ENCODE data around the gene SLC24A3. TPM values are rescaled to one million over a fixed set of nuclear protein-coding genes. Genes with fewer than 3 reads are reported as not detected.
A peak's percentile ranks its signal among the peaks of the same experiment; 100 is the strongest.

SLC24A3 gene
- total and polyA plus RNA-seq, 2 of the 13 experiments (the other 11 are each of a cell fraction or from before 2014, with no cell fraction given), result not detected

- TF ChIP-seq TP53 (CRISPR knock-in tag; conservative IDR thresholded peaks at IDR 0.05), result no peak
- TF ChIP-seq, protein P1, sequence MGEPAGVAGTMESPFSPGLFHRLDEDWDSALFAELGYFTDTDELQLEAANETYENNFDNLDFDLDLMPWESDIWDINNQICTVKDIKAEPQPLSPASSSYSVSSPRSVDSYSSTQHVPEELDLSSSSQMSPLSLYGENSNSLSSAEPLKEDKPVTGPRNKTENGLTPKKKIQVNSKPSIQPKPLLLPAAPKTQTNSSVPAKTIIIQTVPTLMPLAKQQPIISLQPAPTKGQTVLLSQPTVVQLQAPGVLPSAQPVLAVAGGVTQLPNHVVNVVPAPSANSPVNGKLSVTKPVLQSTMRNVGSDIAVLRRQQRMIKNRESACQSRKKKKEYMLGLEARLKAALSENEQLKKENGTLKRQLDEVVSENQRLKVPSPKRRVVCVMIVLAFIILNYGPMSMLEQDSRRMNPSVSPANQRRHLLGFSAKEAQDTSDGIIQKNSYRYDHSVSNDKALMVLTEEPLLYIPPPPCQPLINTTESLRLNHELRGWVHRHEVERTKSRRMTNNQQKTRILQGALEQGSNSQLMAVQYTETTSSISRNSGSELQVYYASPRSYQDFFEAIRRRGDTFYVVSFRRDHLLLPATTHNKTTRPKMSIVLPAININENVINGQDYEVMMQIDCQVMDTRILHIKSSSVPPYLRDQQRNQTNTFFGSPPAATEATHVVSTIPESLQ (CRISPR knock-in tag; conservative IDR thresholded peaks at IDR 0.05), result no peak
- TF ChIP-seq KMT2A (CRISPR knock-in tag; IDR thresholded peaks at IDR 0.05), result no peak
- TF ChIP-seq CCDC6 (CRISPR knock-in tag; IDR thresholded peaks at IDR 0.05), result no peak
- TF ChIP-seq ZNF260 (CRISPR knock-in tag; IDR thresholded peaks at IDR 0.05; ENCODE audit: borderline replicate concordance, low read depth), result no peak
- peak; percentile 85 for TF ChIP-seq XRCC5 (optimal IDR thresholded peaks at IDR 0.05; ENCODE audit: low read length)
- TF ChIP-seq ZNF556 (CRISPR knock-in tag; IDR thresholded peaks at IDR 0.05; ENCODE audit: borderline replicate concordance), result no peak
- TF ChIP-seq, protein P2, sequence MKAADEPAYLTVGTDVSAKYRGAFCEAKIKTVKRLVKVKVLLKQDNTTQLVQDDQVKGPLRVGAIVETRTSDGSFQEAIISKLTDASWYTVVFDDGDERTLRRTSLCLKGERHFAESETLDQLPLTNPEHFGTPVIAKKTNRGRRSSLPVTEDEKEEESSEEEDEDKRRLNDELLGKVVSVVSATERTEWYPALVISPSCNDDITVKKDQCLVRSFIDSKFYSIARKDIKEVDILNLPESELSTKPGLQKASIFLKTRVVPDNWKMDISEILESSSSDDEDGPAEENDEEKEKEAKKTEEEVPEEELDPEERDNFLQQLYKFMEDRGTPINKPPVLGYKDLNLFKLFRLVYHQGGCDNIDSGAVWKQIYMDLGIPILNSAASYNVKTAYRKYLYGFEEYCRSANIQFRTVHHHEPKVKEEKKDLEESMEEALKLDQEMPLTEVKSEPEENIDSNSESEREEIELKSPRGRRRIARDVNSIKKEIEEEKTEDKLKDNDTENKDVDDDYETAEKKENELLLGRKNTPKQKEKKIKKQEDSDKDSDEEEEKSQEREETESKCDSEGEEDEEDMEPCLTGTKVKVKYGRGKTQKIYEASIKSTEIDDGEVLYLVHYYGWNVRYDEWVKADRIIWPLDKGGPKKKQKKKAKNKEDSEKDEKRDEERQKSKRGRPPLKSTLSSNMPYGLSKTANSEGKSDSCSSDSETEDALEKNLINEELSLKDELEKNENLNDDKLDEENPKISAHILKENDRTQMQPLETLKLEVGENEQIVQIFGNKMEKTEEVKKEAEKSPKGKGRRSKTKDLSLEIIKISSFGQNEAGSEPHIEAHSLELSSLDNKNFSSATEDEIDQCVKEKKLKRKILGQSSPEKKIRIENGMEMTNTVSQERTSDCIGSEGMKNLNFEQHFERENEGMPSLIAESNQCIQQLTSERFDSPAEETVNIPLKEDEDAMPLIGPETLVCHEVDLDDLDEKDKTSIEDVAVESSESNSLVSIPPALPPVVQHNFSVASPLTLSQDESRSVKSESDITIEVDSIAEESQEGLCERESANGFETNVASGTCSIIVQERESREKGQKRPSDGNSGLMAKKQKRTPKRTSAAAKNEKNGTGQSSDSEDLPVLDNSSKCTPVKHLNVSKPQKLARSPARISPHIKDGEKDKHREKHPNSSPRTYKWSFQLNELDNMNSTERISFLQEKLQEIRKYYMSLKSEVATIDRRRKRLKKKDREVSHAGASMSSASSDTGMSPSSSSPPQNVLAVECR (CRISPR knock-in tag; IDR thresholded peaks at IDR 0.05; ENCODE audit: borderline replicate concordance), result peak; percentile 32; the same call in 1 of the 2 replicates
- TF ChIP-seq, protein P3, sequence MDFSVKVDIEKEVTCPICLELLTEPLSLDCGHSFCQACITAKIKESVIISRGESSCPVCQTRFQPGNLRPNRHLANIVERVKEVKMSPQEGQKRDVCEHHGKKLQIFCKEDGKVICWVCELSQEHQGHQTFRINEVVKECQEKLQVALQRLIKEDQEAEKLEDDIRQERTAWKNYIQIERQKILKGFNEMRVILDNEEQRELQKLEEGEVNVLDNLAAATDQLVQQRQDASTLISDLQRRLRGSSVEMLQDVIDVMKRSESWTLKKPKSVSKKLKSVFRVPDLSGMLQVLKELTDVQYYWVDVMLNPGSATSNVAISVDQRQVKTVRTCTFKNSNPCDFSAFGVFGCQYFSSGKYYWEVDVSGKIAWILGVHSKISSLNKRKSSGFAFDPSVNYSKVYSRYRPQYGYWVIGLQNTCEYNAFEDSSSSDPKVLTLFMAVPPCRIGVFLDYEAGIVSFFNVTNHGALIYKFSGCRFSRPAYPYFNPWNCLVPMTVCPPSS (IDR thresholded peaks at IDR 0.05), result no peak
- TF ChIP-seq SMARCC2 (IDR thresholded peaks at IDR 0.05), result no peak
- TF ChIP-seq, protein P4, sequence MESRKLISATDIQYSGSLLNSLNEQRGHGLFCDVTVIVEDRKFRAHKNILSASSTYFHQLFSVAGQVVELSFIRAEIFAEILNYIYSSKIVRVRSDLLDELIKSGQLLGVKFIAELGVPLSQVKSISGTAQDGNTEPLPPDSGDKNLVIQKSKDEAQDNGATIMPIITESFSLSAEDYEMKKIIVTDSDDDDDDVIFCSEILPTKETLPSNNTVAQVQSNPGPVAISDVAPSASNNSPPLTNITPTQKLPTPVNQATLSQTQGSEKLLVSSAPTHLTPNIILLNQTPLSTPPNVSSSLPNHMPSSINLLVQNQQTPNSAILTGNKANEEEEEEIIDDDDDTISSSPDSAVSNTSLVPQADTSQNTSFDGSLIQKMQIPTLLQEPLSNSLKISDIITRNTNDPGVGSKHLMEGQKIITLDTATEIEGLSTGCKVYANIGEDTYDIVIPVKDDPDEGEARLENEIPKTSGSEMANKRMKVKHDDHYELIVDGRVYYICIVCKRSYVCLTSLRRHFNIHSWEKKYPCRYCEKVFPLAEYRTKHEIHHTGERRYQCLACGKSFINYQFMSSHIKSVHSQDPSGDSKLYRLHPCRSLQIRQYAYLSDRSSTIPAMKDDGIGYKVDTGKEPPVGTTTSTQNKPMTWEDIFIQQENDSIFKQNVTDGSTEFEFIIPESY (CRISPR knock-in tag; IDR thresholded peaks at IDR 0.05), result no peak; the same call in 1 of the 2 replicates
- no peak for TF ChIP-seq ZNF382 (CRISPR knock-in tag; IDR thresholded peaks at IDR 0.05; ENCODE audit: borderline replicate concordance)
- no peak for TF ChIP-seq CC2D1A (CRISPR knock-in tag; IDR thresholded peaks at IDR 0.05)
- TF ChIP-seq ETV5 (CRISPR knock-in tag; IDR thresholded peaks at IDR 0.05; ENCODE audit: borderline replicate concordance), result peak; percentile 16; the same call in 1 of the 2 replicates
- TF ChIP-seq ZXDC (CRISPR knock-in tag; IDR thresholded peaks at IDR 0.05), result no peak
- TF ChIP-seq KLF11 (CRISPR knock-in tag; IDR thresholded peaks at IDR 0.05), result no peak
- TF ChIP-seq, protein P5, sequence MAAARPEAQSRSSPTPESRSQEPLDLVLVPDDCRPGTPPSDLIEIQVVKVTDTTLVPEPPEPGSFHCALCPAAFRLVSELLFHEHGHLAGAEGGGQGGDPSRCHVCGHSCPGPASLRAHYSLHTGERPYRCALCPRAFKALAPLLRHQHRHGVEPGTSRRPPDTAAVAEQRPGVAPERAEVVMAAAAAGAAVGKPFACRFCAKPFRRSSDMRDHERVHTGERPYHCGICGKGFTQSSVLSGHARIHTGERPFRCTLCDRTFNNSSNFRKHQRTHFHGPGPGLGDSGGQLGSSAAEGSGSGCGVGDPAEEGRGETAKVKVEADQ (CRISPR knock-in tag; IDR thresholded peaks at IDR 0.05; ENCODE audit: borderline replicate concordance), result no peak
Observed at GRCh38 chr20:19620446-19620845, 408.0 kb downstream of the SLC24A3 start (continued).
